HG03045 (cell line): ENCODE measurements around the gene ADAMTS2.

Experiments used
- ATAC-seq: cut with Tn5 transposase; IDR thresholded peaks from one replicate; pipeline ENCODE4 v1.9.1; 2021; ENCODE audit warnings: mild to moderate bottlenecking, moderate library complexity; ENCODE audit not compliant: unreplicated experiment

Gene ADAMTS2

DNA sequence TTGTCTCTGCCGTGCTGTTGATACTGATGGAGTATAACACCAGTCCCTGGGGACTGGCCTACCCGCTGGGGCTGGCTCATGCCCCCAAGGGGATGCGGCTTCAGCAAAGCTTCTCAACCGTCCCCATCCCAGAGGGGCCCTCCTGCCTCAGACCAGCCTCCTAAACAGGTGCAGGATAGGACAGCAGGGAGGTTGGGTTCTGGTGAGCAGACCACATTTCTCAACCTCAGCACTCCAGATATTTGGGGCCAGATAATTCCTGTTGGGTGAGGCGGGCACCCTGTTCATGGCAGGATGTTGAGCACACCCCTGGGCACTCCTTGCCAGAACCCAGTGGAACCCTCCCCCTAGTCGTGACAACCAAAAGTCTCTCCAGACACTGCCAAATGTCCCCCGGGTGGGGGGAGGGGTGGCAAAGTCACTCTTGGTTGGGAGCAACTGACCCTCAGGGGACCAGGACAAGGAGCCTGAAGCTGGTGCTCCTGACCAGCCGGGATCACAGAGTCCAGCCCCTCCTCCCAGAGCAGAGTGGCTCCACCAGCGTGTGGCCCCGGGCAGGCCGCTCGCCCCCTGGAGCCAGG, 177.3 kb downstream of the ADAMTS2 start:
- ATAC-seq: no peak

DNA sequence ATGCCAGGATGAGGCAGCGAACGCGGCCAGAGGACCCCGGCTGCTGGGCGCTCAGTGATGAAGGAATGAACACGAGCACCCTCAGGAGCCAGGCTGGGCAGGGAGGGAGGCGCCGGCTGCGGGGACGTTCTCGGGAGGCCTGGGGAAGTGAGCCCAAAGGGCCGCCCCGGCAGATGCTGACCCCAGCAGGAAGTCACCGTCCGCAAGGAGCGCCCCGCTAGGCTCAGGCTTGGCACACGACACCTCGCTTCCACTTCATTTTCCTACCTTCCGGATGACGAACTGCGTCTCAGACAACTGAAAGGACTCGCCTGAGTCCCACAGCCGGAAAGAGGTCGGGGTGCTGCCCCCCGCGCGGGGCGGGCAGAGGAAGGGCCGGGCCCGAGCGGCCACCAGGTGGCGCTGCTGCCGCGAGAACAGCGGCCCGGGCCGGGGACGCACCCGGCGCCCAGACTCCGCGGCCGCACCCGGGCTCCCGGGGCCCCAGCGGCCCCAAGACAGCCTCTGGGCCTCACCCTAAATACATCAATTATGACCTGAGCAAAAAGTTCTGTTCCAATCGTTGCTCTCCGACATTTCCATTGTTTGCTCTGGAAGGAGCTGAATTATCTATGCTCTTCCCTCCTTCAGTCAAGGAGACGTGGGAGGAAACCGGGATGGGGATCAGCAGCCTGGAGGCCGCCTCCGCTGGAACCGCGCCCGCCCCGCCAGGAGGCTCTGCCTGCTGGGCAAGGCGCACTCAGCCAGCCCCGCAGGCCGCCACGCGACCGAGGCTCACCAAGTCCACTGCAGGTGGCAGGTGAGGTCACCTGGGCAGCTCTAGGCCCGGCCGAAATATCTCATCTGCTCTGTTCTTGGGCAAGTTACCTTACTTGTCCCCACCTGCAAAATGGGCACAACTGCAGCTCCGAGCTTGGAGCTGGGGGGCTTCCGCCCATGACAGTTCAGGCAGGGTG, 178.1 kb downstream of the ADAMTS2 start:
- no peak for ATAC-seq

DNA sequence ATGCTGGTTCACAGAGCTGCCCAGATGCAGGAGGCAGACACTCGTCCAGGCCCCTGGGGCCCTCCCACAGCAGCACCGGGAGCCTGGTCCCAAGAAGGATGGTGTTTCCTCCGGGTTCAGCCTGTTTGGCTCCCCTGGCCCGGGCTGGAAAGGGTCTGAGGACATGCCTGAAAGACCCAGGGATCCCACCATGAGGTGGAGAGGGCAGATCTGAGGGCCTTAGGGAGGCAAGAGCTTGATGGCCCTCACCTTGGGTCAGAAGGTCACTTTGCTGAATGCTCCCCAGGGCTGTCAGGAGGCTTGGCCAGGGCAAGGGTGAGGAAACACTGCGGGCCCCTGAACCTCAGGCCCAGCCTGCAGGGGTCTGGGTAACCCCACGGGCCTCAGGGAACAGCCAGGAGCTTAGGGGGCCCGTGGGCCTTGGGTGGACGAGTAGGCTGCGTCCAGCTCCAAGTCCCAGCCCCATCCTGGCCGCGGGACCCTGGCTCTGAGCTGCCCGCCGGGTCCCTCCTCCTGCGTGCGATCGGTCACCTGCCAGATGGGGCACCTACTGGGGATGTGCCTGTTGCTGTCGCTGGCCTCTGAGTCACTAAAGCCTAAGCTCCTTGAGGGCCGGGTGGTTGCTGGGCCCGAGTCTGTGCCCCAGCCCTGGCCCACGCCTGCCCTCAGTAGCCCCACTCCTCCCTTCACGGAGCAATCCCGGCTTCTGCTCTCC, 178.9 kb downstream of the ADAMTS2 start:
- no peak for ATAC-seq

DNA sequence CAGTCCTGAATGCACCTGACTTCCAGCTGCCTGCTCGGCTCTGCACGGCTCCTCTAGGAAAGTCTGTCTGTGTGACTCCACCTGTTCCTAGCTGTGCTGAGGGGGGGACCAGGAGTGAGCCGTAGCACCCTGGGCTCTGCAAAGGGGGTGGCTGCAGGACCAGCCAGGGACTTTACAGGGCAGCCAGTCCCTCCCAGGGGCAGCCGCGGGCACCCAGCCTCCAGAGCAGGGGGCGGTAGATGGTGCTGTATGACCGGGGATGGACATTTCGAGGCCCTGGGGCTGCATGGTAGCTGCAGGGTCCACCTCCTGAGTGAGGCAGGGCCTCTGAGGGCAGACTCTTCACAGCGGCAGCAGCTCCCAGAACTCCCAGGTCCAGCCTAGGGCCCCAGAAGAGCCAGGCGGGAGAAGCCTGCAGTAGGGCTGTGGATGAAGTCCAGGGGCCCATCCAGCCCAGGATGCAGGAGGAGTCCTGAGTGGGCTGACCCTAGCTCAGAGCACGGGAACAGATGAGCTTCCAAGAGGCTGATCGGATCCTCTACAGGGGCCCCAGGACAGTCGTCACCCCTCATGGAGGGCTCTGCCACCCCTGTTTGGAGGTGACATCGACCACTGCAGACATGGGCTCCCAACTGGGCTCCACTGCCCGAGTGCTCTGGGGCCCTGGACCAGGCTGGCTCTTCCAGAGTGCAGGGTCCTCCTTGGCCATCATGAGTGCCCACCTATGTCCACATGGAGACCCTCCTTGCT, 179.7 kb downstream of the ADAMTS2 start:
- ATAC-seq: no peak

DNA sequence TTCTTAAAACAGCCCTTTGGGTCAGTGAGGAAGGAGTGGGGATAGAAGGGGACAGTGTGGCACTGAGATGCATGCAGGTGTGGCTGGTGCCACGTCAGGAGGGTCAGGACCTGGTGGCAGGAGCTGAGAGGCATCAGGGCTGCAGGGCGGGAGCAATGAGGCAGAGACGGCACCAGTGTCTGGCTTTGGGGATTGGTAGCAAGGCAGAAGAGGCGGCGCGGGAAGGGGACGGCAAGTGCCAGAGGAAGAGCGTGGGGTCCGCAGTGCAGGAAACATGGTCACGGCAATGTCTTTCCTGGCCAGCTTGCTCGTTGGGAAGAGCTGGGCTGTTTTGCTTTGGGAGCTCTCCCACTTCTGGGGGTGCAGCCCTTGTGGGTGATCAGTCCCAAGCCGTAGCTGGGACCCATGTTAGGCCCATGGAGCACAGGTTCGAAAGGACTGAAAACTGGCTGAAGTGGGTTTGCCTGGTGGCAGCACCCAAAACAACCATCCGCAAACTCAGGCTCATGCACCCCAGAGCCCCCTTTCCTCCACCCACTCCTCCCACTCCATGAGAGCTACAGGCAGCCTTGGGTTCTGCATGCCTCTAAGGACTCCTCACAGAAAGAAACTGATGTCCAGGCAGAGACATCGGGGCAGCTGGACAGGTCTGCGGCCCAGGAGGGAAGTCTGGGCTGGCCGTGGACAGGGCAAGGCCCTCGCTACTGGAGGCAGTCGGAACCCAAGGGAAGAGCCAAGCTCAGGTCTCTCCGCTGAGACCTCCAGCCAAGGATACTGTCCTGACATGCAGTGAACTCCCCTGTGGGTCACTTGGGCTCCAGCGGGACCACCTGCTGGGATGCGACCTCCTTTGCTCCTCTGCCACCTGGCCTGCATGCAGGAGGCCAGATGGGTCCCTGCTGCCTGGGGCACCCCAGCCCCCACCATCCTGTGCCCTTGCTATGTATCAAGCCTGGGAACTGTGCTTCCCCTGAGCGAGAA, 180.6 kb downstream of the ADAMTS2 start:
- no peak for ATAC-seq

DNA sequence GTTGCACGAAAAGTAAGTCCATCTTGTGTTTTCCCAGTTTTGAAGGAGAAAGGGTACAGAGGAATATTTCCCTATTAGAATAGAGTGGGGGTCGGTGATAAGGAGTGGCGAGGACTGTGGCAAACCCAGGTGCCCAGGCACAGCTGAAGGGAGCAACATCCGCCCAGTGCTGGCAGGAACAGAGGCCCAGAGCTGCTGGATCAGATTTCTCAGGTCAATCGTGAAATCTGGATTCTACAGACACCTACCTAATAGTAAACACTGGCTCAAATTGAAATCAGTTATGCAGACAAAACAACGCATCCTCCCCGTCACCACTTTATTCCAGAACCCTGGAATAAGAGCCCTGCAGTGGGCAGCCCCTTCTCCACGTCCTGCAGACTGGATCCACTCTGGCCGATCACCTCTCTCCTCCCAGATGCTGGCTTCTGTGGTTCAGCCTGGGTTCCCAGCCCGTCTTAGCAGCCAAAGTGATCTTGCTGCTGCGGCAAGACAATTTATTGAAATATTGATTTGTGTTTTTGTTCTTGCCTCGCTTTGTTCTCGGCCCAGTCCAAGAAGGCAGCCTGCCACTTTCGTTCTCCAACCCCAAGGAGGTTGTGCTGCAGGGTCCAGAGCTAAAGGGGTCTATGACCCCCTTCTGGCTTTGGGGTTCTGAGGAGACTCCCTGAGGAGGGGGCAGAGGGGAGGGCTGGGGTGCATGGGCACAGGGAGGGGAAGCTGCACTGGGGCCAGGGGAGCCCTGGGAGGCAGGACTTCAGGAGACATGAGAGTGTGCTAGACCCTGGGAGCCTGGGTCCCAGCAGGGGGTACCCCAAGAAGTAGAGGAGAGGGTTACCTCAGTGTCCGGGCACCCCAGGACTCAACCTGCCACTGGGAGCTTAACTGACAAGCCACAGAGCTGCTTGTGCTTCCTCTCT, 181.8 kb downstream of the ADAMTS2 start:
- ATAC-seq: no peak

DNA sequence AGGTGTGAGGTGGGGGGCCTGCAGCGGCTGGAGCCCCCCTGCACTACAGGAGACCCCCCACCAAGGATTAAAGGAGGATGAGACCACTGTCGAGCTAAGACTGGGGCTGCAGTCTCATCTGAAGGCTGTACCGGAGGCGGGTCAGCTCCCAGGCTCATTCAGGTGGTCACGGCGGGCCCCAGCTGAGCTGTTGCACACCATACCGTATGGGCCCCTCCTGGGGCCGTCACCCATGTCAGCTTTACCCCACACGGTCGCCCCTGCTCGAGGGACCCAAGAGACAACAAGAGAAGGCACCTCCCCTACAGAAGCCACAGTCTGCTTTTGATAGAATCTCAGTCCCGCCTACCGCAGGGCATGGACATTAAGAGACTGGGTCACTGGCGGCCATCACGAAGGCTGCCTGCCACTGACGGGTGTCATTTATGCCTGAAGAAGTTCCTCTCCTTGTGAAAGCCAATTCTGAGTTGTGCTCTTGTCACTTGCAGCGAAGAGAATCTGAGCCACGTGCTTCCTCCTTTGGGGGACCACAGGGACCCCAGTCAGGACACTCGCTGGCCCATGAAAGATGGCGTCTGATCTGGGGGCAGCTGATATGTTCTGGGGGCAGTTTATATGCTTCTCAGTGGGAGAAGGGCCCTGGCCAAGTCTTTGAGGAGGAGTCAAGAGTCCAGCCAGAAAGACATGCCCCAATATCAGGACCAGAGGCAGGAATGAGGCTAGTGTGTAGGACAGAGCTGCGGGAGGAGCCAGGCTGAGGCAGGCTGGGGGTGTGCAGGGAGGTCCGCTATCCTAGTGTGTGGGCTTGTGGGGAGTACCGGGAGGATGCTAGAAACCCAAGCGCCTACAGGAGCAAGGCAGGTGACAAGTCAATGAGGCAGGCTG, 182.7 kb downstream of the ADAMTS2 start:
- ATAC-seq: no peak

DNA sequence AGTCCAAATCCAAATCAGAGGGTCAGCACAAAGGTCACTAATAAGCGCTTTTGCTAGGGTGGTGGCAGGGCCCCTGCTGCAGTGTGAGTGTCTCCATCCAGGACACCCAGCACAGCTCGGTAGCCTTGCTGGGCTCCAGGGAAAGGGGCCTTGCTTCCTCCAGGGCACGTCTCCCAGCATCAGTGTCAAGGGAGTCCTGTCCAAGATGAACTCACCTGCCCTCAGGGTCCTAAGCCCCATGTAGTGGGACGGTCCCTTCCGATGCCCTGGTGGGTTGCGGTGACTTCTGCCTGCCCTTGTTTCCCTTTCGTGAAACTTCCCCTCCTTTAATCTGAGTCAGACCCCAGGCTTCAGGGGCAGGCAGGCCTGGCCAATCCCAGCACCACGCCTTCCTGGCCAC, 183.4 kb downstream of the ADAMTS2 start:
- ATAC-seq: no peak

DNA sequence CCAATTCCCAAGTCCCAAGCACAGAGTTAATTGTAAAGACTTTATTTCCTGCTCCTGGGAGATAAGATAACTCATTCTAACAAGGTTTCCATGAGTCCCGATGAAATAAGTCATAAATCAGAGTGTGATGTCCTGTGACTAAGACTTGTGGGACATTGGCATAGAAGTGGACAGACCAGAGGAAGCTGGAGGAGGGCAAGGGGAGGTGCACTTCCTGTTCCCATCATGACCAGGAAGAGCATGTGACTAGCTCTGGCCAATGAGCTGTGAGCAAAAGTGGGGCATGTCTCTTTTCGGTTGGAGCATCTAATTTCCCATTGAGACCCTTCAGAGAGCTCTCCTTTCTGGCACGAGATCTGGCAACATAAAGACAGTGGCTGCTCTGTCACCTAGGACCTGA, 184.7 kb downstream of the ADAMTS2 start:
- no peak for ATAC-seq

DNA sequence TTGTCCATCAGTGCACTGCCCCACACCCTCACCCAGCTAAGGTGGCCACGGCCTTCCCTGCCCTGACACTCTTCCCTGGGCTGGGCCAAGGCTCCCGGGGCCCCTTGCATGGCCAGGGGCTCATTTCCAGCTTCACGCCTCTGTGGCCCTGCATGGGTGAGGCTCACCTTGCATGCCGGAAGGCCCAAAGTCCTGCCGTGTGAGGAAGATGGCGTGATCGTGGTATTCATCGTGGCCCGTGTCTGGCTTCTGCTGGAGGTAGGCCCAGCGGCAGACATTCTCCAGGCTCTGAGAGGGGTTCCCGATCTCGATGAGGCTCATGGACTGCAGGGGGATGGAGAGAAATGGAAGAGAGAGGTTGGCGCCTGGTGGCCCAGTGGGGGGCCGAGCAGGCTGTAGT, 186.7 kb downstream of the ADAMTS2 start:
- ATAC-seq: no peak

DNA sequence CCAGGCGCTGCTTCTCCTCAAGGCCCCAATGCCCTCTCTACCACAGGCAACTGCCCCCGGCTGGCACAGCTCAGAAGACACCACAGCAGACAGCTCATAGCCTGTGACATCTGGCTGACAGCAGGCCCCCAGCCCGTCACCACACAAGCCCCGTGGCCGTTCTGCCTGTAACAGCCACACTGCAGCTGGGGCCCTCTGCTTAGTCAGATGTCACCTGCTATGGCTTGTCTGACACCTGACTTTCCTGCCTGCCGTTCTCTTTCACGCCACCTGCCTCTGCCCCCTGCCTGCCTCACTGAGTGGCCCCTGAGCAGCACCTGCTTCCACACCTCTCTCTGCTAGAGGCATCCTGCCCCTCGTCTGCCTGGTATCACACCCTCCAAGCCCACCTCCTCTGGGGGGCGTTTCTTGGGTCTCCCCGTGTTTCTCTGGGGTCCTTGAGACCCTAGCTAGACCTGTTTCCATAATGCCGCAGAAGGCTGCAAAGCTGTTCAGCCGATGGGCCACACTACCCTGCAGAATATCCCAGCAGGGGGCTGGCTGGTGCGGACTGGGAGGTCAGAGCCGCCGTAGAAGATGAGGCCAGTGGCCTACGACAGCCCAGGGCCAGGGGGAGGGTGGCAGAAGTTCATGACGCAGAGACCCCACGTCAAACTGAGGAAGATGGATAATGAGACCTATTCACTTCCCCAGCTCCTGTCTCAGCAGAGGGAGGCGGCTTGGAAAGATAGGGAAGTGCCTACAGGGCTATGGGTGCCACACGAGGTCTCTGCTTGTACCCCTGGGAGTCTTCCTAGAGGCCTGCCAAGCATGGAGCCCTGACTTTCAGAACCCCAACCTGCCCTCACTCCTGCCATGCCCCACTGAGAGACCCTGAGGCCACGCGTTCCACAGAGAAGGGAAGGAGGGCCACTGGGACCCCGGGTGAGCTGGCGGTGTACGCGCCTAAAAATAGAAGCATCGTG, 190.0 kb downstream of the ADAMTS2 start:
- ATAC-seq: no peak

DNA sequence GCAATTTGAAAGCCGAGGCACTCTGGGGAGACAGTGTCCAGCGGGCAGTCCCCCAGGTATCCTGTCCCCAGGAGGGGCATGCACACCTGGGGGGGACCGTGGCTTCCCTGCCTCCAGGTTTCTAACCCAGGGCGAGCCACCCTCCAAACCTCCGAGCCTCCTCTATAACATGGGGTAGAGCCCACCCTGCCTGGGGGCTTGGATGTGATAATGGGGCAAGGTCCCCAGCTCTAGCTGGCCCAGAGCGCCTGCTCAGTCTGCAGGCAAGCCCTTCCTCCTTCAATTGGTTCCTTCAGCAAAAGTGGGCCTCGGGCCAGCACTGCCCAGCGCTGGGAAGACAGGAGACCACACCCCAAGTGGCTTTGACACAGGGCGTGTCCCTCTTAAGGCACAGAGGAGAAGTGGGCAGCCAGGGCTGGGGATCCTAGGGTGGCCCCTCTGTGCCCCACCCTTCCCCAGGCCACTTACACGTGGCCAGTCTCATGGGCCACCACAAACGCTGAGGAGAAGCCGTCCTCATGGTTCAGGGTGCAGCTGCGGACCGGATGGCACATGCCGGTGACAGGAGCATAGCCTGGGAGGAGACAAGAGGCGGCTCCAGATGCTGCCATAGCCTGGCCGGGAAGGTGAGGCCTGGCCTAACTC, 190.8 kb downstream of the ADAMTS2 start:
- ATAC-seq: no peak

DNA sequence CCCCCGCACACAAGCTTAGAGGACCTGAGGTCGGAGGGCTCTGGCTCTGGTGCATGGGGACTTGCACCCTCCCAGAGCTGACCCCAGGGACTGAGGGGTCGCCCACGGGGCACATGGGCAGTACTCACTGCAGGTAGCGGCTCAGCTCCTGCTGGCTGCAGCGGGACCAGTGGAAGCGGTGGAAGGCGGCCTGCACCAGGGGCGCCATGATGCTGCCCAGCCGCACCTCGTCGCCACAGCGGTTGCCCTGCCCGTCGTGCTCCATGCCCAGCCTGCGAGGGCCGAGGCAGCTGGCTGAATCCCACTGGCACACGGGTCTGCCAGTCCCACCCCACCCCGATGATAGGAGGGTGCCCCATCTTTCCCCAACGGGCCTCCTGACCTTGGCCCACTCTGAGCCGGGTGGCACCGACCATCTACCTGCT, 191.3 kb downstream of the ADAMTS2 start:
- no peak for ATAC-seq

DNA sequence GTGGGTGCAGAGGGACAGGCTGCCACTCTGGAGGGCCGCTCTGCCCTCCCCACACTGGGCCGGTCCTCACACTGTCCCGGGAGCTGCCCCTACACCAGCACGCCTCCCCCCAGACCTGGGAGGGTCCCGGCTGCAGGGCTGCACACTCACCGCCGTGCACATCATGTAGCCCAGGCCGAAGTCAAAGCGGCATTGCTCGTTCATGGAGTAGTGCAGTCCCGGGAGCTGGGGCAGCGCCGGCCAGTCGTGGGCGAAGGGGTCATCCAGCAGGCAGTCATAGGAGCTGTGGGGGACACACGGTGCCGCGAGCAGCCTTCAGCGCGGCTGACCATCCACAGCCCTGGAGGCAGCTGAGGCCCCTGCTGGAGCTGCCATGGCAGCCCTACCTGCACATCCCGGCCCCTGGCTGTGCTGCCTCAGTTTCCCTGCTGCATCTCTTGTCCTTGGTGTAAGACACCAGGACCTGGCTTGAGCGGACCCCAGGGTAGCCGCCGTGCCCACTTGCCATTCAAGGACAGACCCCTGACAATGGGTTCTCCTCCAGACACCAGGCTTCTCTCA, 191.8 kb downstream of the ADAMTS2 start:
- ATAC-seq: no peak

DNA sequence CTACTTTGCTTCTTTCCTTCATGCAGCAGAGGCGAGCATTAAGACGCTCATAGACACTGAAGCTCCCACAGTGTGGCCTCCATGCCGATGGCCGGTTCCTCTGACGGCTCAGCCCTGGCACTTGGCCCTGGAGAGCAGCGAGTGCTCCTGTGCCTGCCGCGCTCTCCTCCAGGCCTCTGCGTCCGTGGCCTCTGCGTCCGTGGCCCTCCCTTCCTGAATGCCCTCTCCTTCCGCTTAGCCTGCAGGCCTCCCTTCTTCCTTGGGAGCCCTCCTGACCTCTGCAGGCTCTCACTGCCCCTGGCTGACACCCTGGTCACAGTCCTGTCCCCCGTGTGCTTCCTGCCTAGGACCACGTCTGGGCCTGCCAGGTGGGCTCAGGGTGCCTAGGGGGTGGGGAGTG, 192.3 kb downstream of the ADAMTS2 start:
- no peak for ATAC-seq
